ENCODE data around the gene DAPK2.
A peak's percentile ranks its signal among the peaks of the same experiment; 100 is the strongest.

Gene DAPK2

GRCh38 chr15:63945007-63945788 is 101.1 kb downstream of the DAPK2 start:
- no peaks in the 10 kb centered on the region for H3K36me3 ChIP-seq (ENCODE audit: insufficient read depth, low read length)
- no peaks in the 10 kb centered on the region for H3K9me3 ChIP-seq (replicated peaks; ENCODE audit: low read length)
- H3K27me3 ChIP-seq (ENCODE audit: control insufficient read depth, insufficient read depth, low read length), result no peaks in the 10 kb centered on the region
- H3K4me1 ChIP-seq (ENCODE audit: control insufficient read depth, insufficient read depth, low read length), result peaks cover 8% of the 10 kb centered on the region
- H3K4me2 ChIP-seq (ENCODE audit: low read length), result no peak overlapping the region
- no peak overlapping the region for H3K4me3 ChIP-seq (ENCODE audit: low read length)
- H3K9ac ChIP-seq (ENCODE audit: low read depth, low read length), result no peak overlapping the region

- Histone ChIP-seq H3K9me3 (replicated peaks; ENCODE audit: low read length) (no peaks in the 10 kb centered on the region), H3K36me3 (ENCODE audit: insufficient read depth, low read length) (no peaks in the 10 kb centered on the region), H3K4me2 (ENCODE audit: low read length) (no peak overlapping the region), H3K4me3 (ENCODE audit: low read length) (no peak overlapping the region), H3K27me3 (ENCODE audit: control insufficient read depth, insufficient read depth, low read length) (no peaks in the 10 kb centered on the region), H3K4me1 (ENCODE audit: control insufficient read depth, insufficient read depth, low read length) (peaks cover 10% of the 10 kb centered on the region), H3K9ac (ENCODE audit: low read depth, low read length) (no peak overlapping the region)
Measured at GRCh38 chr15:63944681-63944955, 101.7 kb downstream of the DAPK2 start.

GRCh38 chr15:63943829-63944680 is 102.2 kb downstream of the DAPK2 start:
- no peaks in the 10 kb centered on the region for H3K36me3 ChIP-seq (ENCODE audit: insufficient read depth, low read length)
- H3K9me3 ChIP-seq (replicated peaks; ENCODE audit: low read length), result no peaks in the 10 kb centered on the region
- H3K4me2 ChIP-seq (ENCODE audit: low read length), result no peak overlapping the region
- peaks cover 16% of the 10 kb centered on the region for H3K4me1 ChIP-seq (ENCODE audit: control insufficient read depth, insufficient read depth, low read length)
- H3K9ac ChIP-seq (ENCODE audit: low read depth, low read length), result no peak overlapping the region
- no peaks in the 10 kb centered on the region for H3K27me3 ChIP-seq (ENCODE audit: control insufficient read depth, insufficient read depth, low read length)
- H3K4me3 ChIP-seq (ENCODE audit: low read length), result no peak overlapping the region

- Histone ChIP-seq H3K27me3 (ENCODE audit: control insufficient read depth, insufficient read depth, low read length) (no peaks in the 10 kb centered on the region), H3K4me2 (ENCODE audit: low read length) (no peak overlapping the region), H3K9me3 (replicated peaks; ENCODE audit: low read length) (no peaks in the 10 kb centered on the region), H3K9ac (ENCODE audit: low read depth, low read length) (no peak overlapping the region), H3K36me3 (ENCODE audit: insufficient read depth, low read length) (no peaks in the 10 kb centered on the region), H3K4me1 (ENCODE audit: control insufficient read depth, insufficient read depth, low read length) (peaks cover 25% of the 10 kb centered on the region), H3K4me3 (ENCODE audit: low read length) (no peak overlapping the region)
Measured at GRCh38 chr15:63942486-63943365, 103.6 kb downstream of the DAPK2 start.

GRCh38 chr15:63941698-63942465 is 104.4 kb downstream of the DAPK2 start:
- H3K9ac ChIP-seq (ENCODE audit: low read depth, low read length), result no peak overlapping the region
- no peaks in the 10 kb centered on the region for H3K36me3 ChIP-seq (ENCODE audit: insufficient read depth, low read length)
- no peaks in the 10 kb centered on the region for H3K9me3 ChIP-seq (replicated peaks; ENCODE audit: low read length)
- no peak overlapping the region for H3K4me2 ChIP-seq (ENCODE audit: low read length)
- peaks cover 25% of the 10 kb centered on the region for H3K4me1 ChIP-seq (ENCODE audit: control insufficient read depth, insufficient read depth, low read length)
- H3K4me3 ChIP-seq (ENCODE audit: low read length), result no peak overlapping the region
- H3K27me3 ChIP-seq (ENCODE audit: control insufficient read depth, insufficient read depth, low read length), result no peaks in the 10 kb centered on the region

- Histone ChIP-seq H3K9me3 (replicated peaks; ENCODE audit: low read length) (no peaks in the 10 kb centered on the region), H3K4me3 (ENCODE audit: low read length) (no peak overlapping the region), H3K4me2 (ENCODE audit: low read length) (no peak overlapping the region), H3K27me3 (ENCODE audit: control insufficient read depth, insufficient read depth, low read length) (no peaks in the 10 kb centered on the region), H3K36me3 (ENCODE audit: insufficient read depth, low read length) (no peaks in the 10 kb centered on the region), H3K4me1 (ENCODE audit: control insufficient read depth, insufficient read depth, low read length) (peaks cover 25% of the 10 kb centered on the region), H3K9ac (ENCODE audit: low read depth, low read length) (no peak overlapping the region)
Measured at GRCh38 chr15:63940966-63941620, 105.2 kb downstream of the DAPK2 start.

GRCh38 chr15:63939531-63940130 is 106.7 kb downstream of the DAPK2 start:
- H3K9me3 ChIP-seq (replicated peaks; ENCODE audit: low read length), result no peaks in the 10 kb centered on the region
- H3K27me3 ChIP-seq (ENCODE audit: control insufficient read depth, insufficient read depth, low read length), result no peaks in the 10 kb centered on the region
- H3K4me2 ChIP-seq (ENCODE audit: low read length), result peak overlapping the region; percentile 34
- peak overlapping the region; percentile 34 for H3K9ac ChIP-seq (ENCODE audit: low read depth, low read length)
- H3K4me3 ChIP-seq (ENCODE audit: low read length), result no peak overlapping the region
- H3K4me1 ChIP-seq (ENCODE audit: control insufficient read depth, insufficient read depth, low read length), result peaks cover 25% of the 10 kb centered on the region
- H3K36me3 ChIP-seq (ENCODE audit: insufficient read depth, low read length), result no peaks in the 10 kb centered on the region

- Histone ChIP-seq H3K4me3 (ENCODE audit: low read length) (peak overlapping the region; percentile 9), H3K4me2 (ENCODE audit: low read length) (peak overlapping the region; percentile 38), H3K9me3 (replicated peaks; ENCODE audit: low read length) (no peaks in the 10 kb centered on the region), H3K4me1 (ENCODE audit: control insufficient read depth, insufficient read depth, low read length) (peaks cover 28% of the 10 kb centered on the region), H3K36me3 (ENCODE audit: insufficient read depth, low read length) (no peaks in the 10 kb centered on the region), H3K9ac (ENCODE audit: low read depth, low read length) (no peak overlapping the region), H3K27me3 (ENCODE audit: control insufficient read depth, insufficient read depth, low read length) (no peaks in the 10 kb centered on the region)
Measured at GRCh38 chr15:63938486-63939061, 107.7 kb downstream of the DAPK2 start.

GRCh38 chr15:63933522-63933921 is 112.8 kb downstream of the DAPK2 start:
- peaks cover 12% of the 10 kb centered on the region for H3K4me1 ChIP-seq (ENCODE audit: control insufficient read depth, insufficient read depth, low read length)
- peaks cover 2% of the 10 kb centered on the region for H3K27me3 ChIP-seq (ENCODE audit: control insufficient read depth, insufficient read depth, low read length)
- H3K9me3 ChIP-seq (replicated peaks; ENCODE audit: low read length), result no peaks in the 10 kb centered on the region
- no peaks in the 10 kb centered on the region for H3K36me3 ChIP-seq (ENCODE audit: insufficient read depth, low read length)
- no peak overlapping the region for H3K9ac ChIP-seq (ENCODE audit: low read depth, low read length)
- no peak overlapping the region for H3K4me3 ChIP-seq (ENCODE audit: low read length)
- no peak overlapping the region for H3K4me2 ChIP-seq (ENCODE audit: low read length)

- Histone ChIP-seq H3K4me2 (ENCODE audit: low read length) (no peak overlapping the region), H3K9ac (ENCODE audit: low read depth, low read length) (no peak overlapping the region), H3K4me1 (ENCODE audit: control insufficient read depth, insufficient read depth, low read length) (peaks cover 4% of the 10 kb centered on the region), H3K27me3 (ENCODE audit: control insufficient read depth, insufficient read depth, low read length) (peaks cover 4% of the 10 kb centered on the region), H3K4me3 (ENCODE audit: low read length) (no peak overlapping the region), H3K9me3 (replicated peaks; ENCODE audit: low read length) (no peaks in the 10 kb centered on the region), H3K36me3 (ENCODE audit: insufficient read depth, low read length) (no peaks in the 10 kb centered on the region)
Measured at GRCh38 chr15:63931556-63931955, 114.7 kb downstream of the DAPK2 start.

Measured in skeletal muscle satellite cell (primary cell).